IMR-90 (cell line): ENCODE data around the gene VEZT.

Source experiments
- BHLHE40 ChIP-seq: fragments of 150-350 bp; IDR thresholded peaks from 2 replicates; pipeline ENCODE4 v1.6.1; 2016; ENCODE audit warnings: mild to moderate bottlenecking, low read depth, low read length
- CHD1 ChIP-seq: IDR thresholded peaks from 2 replicates; pipeline ENCODE4 v1.6.1; 2012; ENCODE audit warnings: low read depth, low read length, improper control_type of control experiment
- MAFK ChIP-seq: IDR thresholded peaks from 2 replicates; pipeline ENCODE4 v1.6.1; 2012; ENCODE audit warnings: low read depth, low read length, improper control_type of control experiment
- MAZ ChIP-seq: IDR thresholded peaks from 2 replicates; pipeline ENCODE4 v1.6.1; 2012; ENCODE audit warnings: low read depth, mild to moderate bottlenecking, low read length, improper control_type of control experiment, moderate library complexity, borderline replicate concordance
- MXI1 ChIP-seq: IDR thresholded peaks from 2 replicates; pipeline ENCODE4 v1.6.1; 2012; ENCODE audit warnings: low read depth, mild to moderate bottlenecking, low read length, moderate library complexity, borderline replicate concordance
- POLR2A ChIP-seq: IDR thresholded peaks from 2 replicates; pipeline ENCODE4 v1.6.1; 2012; ENCODE audit warnings: mild to moderate bottlenecking, low read depth, low read length
- RAD21 ChIP-seq: IDR thresholded peaks from 2 replicates; pipeline ENCODE4 v1.6.1; 2012; ENCODE audit warnings: low read length, improper control_type of control experiment
- RCOR1 ChIP-seq: IDR thresholded peaks from 2 replicates; pipeline ENCODE4 v1.6.1; 2012; ENCODE audit warnings: mild to moderate bottlenecking, low read length, improper control_type of control experiment; ENCODE audit not compliant: insufficient replicate concordance
- RFX5 ChIP-seq: IDR thresholded peaks from 2 replicates; pipeline ENCODE4 v1.8.0; 2012; ENCODE audit warnings: low read depth, mild to moderate bottlenecking, low read length, moderate library complexity
- SMC3 ChIP-seq: fragments of 150-350 bp; IDR thresholded peaks from 2 replicates; pipeline ENCODE4 v1.6.1; 2016; ENCODE audit warnings: low read depth, mild to moderate bottlenecking, antibody characterized with exemption, low read length, moderate library complexity
- TF ChIP-seq, protein P1 (sequence below): fragments of 150-350 bp; IDR thresholded peaks from 2 replicates; pipeline ENCODE4 v1.6.1; 2017; ENCODE audit warnings: mild to moderate bottlenecking, antibody characterized with exemption, low read length, low read depth
- TF ChIP-seq, protein P2 (sequence below): conservative IDR thresholded peaks from 2 replicates; pipeline ENCODE4 v1.5.1; 2012; ENCODE audit warnings: mild to moderate bottlenecking, low read depth, low read length, improper control_type of control experiment

DNA sequence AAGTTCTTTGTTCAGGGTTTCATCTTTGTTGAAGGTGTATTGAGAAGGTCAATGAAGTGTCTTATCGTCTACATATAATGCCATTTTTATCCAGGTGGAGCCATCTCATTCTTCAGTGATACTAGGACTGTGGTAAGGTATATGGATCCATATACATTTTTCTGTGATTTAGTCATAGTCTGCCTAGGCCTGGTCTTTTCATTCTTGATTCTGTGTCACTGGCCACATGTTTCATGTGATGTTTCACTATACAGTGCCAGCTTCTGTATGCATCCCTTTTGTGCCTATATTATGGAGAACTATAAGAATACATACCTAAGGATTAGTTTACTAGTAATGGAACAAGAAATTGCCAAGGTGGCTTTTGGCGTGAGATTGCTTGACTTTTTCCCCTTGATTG, 40.5 kb downstream of the VEZT start:
- TF ChIP-seq SMC3 = no peak
- TF ChIP-seq POLR2A = no peak
- TF ChIP-seq, protein P1, sequence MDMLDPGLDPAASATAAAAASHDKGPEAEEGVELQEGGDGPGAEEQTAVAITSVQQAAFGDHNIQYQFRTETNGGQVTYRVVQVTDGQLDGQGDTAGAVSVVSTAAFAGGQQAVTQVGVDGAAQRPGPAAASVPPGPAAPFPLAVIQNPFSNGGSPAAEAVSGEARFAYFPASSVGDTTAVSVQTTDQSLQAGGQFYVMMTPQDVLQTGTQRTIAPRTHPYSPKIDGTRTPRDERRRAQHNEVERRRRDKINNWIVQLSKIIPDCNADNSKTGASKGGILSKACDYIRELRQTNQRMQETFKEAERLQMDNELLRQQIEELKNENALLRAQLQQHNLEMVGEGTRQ = no peak
- TF ChIP-seq MAFK = no peak
- TF ChIP-seq, protein P2, sequence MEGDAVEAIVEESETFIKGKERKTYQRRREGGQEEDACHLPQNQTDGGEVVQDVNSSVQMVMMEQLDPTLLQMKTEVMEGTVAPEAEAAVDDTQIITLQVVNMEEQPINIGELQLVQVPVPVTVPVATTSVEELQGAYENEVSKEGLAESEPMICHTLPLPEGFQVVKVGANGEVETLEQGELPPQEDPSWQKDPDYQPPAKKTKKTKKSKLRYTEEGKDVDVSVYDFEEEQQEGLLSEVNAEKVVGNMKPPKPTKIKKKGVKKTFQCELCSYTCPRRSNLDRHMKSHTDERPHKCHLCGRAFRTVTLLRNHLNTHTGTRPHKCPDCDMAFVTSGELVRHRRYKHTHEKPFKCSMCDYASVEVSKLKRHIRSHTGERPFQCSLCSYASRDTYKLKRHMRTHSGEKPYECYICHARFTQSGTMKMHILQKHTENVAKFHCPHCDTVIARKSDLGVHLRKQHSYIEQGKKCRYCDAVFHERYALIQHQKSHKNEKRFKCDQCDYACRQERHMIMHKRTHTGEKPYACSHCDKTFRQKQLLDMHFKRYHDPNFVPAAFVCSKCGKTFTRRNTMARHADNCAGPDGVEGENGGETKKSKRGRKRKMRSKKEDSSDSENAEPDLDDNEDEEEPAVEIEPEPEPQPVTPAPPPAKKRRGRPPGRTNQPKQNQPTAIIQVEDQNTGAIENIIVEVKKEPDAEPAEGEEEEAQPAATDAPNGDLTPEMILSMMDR = no peak
- TF ChIP-seq RFX5 = no peak
- TF ChIP-seq MXI1 = no peak
- no peak for TF ChIP-seq RCOR1
- TF ChIP-seq RAD21 = no peak
- TF ChIP-seq MAZ = no peak
- no peak for TF ChIP-seq CHD1
- TF ChIP-seq BHLHE40 = no peak
